ENCODE measurements around the gene CELF5.
"Not testable (repeated sequence)": the region's sequence is repeated elsewhere in the genome, so short reads cannot be mapped to it uniquely, and the experiment has no call there.

The CELF5 gene

DNA sequence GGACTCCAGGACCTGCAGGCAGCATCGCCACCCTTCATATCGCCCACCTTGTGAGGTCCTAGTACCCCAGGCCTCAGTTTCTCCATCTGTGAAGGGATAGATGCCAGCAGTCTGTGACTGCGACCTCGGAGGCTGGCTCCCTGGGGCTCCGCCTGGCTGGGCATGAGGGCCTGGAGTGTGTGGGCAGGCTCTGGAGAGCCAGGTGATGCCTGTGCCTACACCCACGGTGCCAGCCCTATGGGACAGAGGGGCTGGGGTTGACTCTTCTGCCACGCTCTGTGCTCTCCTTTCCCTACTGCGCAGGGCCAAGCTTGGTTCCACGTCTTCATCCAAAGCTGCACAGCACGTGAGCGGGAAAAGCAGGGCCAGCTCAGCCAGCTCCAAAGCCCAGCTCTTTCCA is 115.9 kb downstream of the CELF5 start:
- DNase-seq (ENCODE audit: insufficient read length) (no peak), FAIRE-seq (no peak)
- no peak for TF ChIP-seq TAF1 (IDR thresholded peaks at IDR 0.05; ENCODE audit: borderline replicate concordance, low read depth, low read length)
- no peak for TF ChIP-seq POLR2AphosphoS5 (IDR thresholded peaks at IDR 0.05; ENCODE audit: low read depth, low read length)
- TF ChIP-seq POLR2A (IDR thresholded peaks at IDR 0.05; ENCODE audit: low read depth, low read length) = no peak

DNA sequence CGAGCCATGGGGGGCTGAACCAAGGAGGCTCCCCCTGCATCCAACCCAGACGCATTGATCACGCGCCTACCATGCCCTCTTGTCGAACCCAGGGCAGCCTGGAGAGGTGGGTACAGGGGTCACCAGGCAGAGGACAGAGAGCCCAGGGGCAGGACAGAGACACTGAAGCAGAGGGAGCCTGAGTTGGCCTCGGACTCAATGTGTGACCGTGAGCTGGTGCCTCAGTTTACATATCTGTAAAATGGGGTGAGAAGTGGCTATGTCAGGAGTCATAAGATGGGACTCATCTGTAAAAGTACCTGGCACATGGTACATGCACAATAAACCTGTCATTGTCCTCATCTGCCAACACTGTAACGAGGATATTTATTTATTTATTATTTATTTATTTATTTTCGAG is 117.8 kb downstream of the CELF5 start:
- no peak for TF ChIP-seq POLR2AphosphoS5 (IDR thresholded peaks at IDR 0.05; ENCODE audit: low read depth, low read length)
- TF ChIP-seq TAF1 (IDR thresholded peaks at IDR 0.05; ENCODE audit: borderline replicate concordance, low read depth, low read length) = no peak
- TF ChIP-seq POLR2A (IDR thresholded peaks at IDR 0.05; ENCODE audit: low read depth, low read length) = no peak
- DNase-seq (ENCODE audit: insufficient read length) (no peak), FAIRE-seq (no peak)

DNA sequence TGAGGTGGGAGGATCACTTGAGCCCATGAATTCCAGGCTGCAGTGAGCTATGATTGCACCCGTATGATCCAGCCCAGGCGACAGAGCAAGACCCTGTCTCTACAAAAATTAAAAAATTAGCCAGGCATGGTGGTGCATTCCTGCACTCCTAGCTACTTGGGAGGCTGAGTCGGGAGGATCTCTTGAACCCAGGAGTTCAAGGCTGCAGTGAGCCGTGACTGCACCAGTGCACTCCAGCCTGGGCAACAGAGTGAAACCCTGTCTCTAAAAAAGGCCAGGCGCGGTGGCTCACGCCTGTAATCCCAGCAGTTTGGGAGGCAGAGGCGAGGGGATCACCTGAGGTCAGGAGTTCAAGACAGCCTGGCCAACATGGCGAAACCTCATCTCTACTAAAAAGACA is 118.5 kb downstream of the CELF5 start:
- FAIRE-seq; DNase-seq (ENCODE audit: insufficient read length): not testable (repeated sequence)

DNA sequence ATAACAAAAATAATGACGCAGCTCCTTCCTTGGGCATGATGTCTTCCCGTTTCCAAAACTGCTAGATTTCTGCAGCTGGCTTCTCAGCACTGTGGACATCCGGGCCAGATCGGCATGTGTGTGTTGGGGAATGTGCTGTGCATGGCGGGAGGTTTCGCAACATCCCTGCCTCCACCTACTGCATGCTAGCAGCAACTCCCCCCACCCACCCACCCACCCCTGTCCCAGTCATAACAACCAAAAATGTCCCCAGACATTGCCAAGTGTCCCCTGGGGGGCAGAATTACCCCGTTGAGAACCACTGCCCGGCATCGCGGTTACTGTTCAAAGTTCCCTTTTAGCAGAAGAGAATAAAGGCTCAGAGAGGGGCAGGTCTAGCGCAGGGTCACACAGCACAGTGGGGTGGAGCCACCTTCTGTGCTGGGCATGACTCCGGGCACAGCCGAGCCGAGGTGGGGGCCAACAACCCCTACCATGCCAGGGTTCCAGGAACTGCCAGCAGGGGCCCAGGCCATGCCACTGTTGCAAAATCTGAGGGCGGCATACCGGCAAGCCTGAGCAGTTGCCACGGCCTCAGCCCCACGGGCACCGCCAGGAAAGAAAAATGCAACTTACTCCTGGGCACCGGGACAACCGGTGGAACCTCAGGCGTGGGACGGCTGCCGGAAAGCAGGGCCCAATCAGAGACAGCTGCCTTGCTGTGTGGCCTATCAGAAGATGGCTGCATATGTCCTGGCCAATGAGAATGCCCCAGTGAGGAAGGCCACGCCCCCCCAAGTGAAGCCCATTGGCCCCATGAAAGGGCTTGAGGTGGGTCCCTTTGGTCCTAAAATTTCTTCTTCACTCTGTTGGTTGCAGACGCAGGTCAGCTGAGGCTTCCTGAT is 119.4 kb downstream of the CELF5 start:
- FAIRE-seq = peak; percentile 77
- DNase-seq (ENCODE audit: insufficient read length) = peak; percentile 83
- TF ChIP-seq TAF1 (IDR thresholded peaks at IDR 0.05; ENCODE audit: borderline replicate concordance, low read depth, low read length) = no peak
- no peak for TF ChIP-seq POLR2A (IDR thresholded peaks at IDR 0.05; ENCODE audit: low read depth, low read length)
- TF ChIP-seq POLR2AphosphoS5 (IDR thresholded peaks at IDR 0.05; ENCODE audit: low read depth, low read length) = no peak

DNA sequence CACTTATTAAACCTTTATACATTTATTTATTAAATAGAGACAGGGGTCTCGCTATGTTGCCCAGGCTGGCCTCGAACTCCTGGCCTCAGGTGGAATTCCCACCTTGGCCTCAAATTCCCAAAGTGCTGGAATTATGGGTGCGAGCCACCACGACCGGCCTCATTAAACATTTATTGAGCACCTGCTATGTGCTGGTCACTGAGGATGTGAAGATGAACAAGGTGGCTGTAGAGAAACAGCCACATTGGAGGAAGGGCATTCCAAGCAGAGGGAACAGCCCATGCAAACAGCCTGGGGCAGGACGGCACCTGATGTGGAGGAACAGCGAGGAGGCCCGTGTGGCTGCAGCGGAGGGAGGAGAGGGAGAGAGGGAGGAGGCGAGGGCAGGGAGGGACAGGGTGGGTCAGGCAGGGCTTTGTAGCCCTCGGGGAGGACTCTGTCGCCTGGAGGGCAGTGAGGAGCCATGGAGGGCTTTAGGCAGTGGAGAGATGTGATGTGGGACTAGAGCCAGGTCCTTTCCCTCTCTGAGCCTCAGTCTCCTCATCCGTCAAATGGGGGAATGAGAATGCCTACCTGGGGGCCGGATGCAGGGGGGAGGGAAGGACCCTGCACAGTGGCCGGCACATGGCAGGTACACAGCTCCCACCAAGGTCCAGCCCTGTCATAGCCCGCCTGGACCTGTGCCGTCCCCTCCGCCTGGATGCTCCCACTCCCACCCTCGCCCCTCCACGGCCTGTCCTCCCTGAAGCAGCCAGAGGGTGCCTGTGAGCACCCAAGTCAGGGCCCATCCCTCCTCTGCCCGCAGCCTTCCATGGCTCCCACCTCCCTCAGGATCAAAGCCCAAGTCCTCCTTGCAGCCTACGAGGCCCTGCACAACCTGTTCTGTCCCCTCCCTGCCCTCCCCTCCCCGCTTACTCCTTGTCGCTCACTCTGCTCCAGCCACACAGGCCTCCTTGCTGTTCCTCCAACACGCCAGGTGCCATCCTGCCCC is 120.4 kb downstream of the CELF5 start:
- TF ChIP-seq POLR2AphosphoS5 (IDR thresholded peaks at IDR 0.05; ENCODE audit: low read depth, low read length) = no peak
- no peak for TF ChIP-seq TAF1 (IDR thresholded peaks at IDR 0.05; ENCODE audit: borderline replicate concordance, low read depth, low read length)
- TF ChIP-seq POLR2A (IDR thresholded peaks at IDR 0.05; ENCODE audit: low read depth, low read length) = no peak
- DNase-seq (ENCODE audit: insufficient read length) (no peak), FAIRE-seq (no peak)

DNA sequence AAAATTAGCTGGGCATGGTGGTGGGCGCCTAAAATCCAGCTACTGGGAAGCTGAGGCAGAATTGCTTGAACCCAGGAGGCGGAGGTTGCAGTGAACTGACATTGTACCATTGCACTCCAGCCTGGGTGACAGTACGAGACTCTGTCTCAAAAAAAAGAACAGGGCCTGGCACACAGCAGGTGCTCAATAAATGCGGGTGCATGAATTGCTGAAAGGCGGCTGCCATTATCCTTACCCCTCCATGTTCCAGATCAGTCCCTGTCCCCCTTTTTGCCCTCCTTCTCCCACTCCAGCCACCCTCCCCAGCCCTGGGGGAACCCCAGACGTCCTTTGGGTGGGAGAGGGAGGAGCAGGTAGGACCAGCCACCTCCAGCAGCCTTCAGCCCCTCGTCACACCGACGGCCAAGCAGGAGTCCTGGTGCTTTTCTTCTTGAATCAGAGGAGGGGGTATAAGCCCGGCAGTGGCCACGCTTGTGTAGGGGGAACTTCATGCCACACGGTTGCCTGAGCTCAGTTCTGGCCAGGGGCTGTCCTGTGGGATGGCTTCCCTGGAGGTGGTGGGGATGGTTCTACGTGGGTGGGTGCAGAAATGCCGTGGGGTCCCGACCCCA is 121.5 kb downstream of the CELF5 start:
- TF ChIP-seq TAF1 (IDR thresholded peaks at IDR 0.05; ENCODE audit: borderline replicate concordance, low read depth, low read length) = no peak
- no peak for FAIRE-seq

More for the DNA sequence above, 121.5 kb downstream of the CELF5 start:
- DNase-seq (ENCODE audit: insufficient read length) = no peak
